T-helper 1 cell treated with Interleukin-12 subunit alpha and Interleukin-12 subunit beta and Interleukin-4 antibody, amounts not matched to agents 30 ng/mL and 1 ng/mL, for 36 hours (primary cell): ENCODE results near the gene PRR12. TPM values are rescaled to one million over a fixed set of nuclear protein-coding genes. Genes with fewer than 3 reads are reported as not detected.

ENCODE experiments used
- intact Hi-C: fragments of 100-400 bp; cut with micrococcal nuclease; formaldehyde crosslinking; loops from one replicate; pipeline ENCODE4 v1.15.1; 2024
- total RNA-seq: library from RNA; stranded (reverse); gene quantifications from 2 replicates; pipeline ENCODE4 v1.2.3, GENCODE V29; 2022

Gene PRR12
- total RNA-seq, 1 donor from 2014 or later = 42.2 TPM

DNA sequence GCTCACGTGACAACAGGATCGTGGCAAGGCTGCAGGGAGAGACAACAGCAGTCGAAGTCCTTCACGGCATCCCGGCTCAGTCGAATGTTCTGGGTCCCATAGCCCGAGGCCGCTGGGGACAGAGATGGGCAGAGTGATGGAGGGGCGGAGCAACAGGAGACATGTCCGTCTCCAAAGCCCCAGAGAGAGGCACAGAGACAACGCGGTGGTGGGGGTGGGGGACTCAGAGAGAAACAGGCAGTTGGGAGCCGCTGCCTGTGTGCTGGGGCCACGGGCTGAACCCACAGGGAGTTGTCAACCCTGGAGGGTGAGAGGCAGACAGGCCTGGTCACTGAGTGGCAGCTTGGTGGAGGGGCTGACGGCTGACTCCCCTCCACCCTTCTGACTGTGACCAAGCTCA, 31.1 kb upstream of the PRR12 start:
- intact Hi-C loops = loop anchor here (1.0 kb wide), 1 partner anchor 8 kb away; no protein-coding TSS in a partner anchor

DNA sequence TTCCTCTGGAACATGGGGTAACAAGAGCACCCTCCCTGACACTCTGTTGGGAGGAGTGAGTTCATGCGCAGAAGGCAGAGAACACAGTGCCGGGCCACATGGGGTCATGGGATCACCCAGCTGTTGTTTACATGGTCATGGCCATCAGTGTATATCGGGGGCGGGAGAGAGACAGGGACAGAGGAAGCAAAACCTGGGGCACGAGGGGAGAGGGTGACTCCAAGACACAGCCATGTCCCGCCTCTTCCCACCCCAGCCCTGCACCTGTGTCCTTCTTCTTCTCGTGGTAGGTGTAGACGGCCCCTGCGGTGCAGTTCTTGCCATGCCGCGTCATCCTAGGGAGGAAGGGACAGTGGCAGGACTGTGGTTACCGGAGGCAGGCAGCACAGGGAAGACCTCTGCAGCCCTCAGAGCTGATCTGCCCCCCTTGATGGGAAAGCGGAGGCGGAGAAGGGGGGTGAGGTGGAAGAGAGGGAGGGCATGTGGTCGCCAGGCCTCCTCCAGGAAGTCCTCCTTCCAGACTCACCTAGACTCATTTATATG, 30.6 kb upstream of the PRR12 start:
- intact Hi-C loops = loop anchor here (1.0 kb wide), 1 partner anchor 8 kb away; no protein-coding TSS in a partner anchor

- intact Hi-C loops = no loop called here
These were observed 26.4 kb upstream of the PRR12 start for GRCh38 chr19:49564616-49565045.

GRCh38 chr19:49565261-49565660, 25.7 kb upstream of the PRR12 start:
- intact Hi-C loops = no loop called here

DNA sequence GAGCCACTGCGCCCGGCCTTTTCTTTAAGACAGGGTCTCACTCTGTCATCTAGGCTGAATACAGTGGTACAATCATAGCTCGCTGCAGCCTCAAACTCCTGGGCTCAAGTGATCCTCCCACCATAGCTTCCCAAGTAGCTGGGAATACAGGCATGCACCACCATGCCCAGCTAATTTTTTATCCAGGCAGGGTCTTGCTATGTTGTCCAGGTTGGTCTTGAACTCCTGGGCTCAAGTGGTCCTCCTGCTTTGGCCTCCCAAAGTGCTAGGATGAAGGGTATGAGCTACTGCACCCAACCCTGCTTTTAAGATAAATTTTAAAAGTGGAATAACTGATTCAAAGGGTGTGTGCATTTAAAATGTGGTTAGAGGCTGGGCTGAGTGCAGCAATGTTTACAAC, 24.7 kb upstream of the PRR12 start:
- intact Hi-C loops = no loop called here

- intact Hi-C loops = loop anchor here (1.0 kb wide), 3 partner anchors 8 to 99 kb away; no protein-coding TSS in a partner anchor
These were observed 23.0 kb upstream of the PRR12 start for GRCh38 chr19:49567861-49568441.

DNA sequence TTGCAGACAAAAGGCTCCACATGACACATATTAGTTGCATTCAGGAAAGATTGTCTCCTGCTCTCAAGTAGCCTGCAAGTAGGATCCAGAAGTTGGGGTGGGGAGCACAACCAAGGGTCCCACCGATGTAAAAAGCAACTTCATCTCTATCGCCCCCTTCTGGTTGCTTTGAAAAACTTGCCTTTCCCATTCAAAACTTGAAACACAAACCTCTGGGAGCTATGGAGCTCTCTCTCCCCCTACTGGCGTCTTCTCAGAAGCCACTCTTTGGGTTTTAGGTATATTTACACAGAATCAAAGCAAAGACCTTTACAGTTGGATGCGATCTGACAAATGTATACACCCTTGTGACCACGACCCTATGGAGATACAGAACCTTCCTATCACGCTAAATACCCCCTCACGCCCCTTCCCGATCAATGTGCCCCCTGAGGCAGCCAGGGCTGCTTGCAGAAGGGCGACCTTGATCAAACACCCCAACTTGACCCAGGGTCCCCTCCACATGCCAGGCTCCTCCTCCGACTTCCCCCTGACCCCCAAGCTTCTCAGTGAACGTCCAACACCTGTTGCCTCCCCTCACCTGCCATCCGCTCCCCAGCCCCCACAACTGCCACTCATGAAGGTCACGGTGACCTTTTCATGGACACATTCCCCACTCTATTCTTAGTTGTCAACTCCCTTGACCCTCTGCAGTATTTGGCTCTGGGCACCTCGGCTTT, 20.7 kb upstream of the PRR12 start:
- intact Hi-C loops = loop anchor here (1.0 kb wide), 10 partner anchors 10 to 344 kb away; partner anchors contain the start of genes FLT3LG and NOSIP

DNA sequence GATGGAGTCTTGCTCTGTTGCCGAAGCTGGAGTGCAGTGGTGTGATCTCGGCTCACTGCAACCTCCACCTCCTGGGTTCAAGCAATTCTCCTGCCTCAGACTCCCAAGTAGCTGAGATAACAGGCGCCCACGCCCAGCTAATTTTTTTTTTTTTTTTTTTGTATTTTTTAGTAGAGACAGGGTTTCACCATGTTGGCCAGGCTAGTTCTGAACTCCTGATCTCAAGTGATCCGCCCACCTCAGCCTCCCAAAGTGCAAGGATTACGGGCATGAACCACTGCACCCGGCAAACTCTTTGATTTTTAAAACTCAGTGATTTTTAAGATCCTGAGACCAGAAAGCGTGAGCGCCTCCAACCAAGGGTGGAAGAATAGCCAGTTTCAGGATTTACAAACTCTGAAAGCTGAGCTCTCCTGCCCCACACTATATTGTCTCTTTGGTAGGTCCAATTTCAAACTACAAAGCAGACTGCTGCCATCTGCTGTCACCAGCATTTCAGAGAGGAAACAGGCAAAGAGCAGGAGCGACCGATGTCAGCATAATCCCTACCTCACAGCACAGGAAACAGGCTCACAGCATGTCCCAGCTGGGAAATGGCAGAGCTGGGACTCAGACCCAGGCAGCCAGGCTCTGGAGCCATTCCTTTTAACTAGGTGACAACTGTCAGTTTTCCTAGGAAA, 19.8 kb upstream of the PRR12 start:
- intact Hi-C loops = loop anchor here (1.0 kb wide), 10 partner anchors 9 to 345 kb away; partner anchors contain the start of genes FLT3LG and NOSIP

DNA sequence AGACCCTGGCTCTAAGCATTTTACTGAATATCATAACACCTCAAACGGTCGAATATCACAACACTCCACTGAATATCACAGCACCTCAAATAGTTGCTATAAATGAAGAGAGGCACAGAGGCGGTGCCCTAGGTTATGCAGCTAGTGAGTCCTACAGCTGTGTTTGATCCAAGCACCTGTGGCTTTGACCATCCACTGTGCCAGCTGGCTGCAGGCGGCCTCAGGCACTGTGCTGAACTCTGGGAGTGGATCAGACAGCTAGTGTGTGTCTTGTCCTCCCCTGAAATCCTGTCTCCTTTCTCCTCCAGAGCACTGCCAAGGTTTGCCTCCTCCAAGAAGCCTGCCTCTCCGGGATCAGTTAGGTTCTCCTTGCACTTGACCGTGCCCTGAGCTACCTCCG, 18.0 kb upstream of the PRR12 start:
- intact Hi-C loops = no loop called here

DNA sequence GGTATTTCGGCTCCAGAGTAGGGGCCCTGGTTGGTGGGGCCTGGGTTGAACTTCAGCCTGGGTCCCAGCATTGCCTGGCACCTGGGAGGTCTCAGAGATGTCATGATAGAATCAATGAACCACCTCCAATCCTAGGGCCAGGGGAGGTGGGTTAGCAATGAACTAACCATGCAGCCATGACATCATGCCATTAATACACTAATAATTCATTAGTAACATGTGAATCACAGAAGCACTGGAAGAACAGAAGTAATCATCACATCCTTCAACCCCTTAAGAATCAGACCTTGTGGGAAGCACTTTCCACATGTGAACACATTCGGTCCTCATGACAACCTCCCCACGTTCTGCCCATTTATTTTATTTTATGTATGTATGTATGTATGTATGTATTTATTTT, 17.6 kb upstream of the PRR12 start:
- intact Hi-C loops = no loop called here

- intact Hi-C loops = no loop called here
These were observed 16.7 kb upstream of the PRR12 start for GRCh38 chr19:49574206-49574755.

DNA sequence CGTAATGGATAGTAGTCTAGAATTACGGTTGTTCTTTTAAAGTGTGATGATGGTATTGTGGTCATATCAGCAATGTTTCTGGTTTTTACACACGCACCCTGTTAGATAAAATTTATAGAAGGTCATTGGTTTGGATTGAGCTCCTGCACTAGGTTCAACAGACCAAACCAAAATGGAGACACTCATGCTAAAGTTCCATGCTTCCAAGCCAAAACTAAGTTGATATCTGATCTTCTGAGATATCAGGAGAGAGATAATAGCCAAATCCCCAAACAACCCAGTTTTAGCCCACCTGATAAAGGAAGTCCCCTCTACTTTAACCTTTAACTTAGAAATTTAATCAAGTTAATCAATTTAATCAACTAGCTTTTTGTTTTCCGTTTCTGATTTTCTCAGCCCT, 11.8 kb upstream of the PRR12 start:
- intact Hi-C loops = no loop called here

DNA sequence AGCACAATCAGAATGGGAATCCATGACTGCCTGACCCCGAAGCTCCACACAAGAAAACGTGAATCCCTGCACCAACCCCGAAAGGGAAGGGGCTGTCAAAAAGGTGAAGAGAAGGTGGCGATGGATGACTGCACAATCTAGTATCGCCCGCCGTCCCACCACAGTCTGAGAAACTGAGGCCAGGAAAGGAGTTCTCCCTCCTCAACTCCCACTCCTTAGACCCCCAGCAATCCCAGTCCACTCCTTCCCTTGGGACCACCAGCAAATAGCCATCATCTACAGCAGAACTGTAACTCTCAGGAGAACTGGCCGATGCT, 11.1 kb upstream of the PRR12 start:
- intact Hi-C loops = loop anchor here (1.0 kb wide), 6 partner anchors 10 to 127 kb away; partner anchors contain the start of genes ALDH16A1 and RRAS

DNA sequence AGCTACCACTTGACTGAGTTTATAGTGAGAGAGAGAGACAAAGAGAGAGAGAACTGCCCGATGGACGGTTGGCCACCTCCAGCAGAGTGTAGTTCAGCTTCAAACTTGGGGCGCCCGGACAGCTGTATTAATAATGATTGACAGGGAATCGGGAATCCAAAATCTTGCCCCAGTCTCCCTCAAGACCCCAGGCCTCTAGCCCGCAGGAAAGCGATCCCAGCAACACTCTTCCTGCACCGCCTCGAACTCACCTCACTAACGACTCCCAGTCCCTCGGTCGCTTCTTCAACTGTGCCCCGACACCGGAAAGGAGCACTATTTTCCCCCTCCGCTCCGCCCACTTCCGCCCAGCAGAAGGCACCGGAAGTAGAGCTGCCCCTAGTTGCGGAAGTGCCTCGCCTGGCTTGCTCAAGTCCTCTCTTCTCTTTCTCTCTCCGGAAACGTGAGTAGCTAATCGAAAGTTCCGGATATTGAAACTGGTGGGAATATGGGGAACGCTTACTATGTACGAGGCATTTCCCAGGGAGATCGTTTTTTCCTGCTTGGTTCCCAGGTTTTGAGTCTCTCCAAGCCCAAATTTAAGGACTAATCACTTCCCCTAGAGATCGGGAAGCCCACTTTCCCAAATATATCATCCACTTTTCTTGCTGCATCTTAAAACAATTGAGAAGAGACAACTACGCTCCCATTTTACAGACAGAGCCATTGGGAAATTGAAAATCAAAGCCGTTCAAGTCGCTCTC, 10.5 kb upstream of the PRR12 start, which contains the start of gene NOSIP:
TSS of gene NOSIP (minus strand) at position 293 of the 743 bp plus-strand sequence. CDS start 19,865 bp downstream, outside the sequence.
- intact Hi-C loops = loop anchor here (1.0 kb wide), 6 partner anchors 10 to 127 kb away; partner anchors contain the start of genes ALDH16A1 and RRAS

DNA sequence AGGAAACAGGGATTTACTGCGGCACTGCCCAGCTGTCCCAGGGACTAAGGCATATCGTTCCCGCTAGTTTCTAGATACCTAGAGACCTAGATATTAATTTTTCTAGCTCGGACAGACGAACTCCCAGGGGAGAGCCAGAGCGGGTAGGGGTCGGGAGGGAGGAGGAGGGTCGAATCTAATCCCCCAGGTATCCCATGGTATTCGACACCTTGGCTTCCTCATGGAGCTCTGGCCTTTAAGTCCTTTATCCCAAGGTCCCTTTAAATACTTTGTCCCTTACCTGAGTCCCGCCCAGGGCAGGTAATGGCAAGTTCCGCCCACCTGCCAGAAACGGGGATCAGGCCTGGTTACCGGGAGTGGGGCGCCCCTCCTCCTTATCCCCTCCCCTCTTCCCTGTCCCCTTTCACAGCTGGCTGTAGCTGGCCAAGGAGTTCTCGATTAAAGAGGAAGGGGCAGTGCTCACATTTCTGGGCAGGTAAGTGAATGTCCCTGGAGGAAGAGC, 9.9 kb upstream of the PRR12 start, which contains the start of gene PRRG2:
TSS of gene PRRG2 (plus strand) at position 310 of the 502 bp plus-strand sequence. CDS start 1,904 bp downstream, outside the sequence.
- intact Hi-C loops = no loop called here

- intact Hi-C loops = no loop called here
These were observed 7.7 kb upstream of the PRR12 start for GRCh38 chr19:49583239-49583638.

- intact Hi-C loops = no loop called here
These were observed 6.0 kb upstream of the PRR12 start for GRCh38 chr19:49585023-49585422.

- intact Hi-C loops = no loop called here
These were observed 3.8 kb upstream of the PRR12 start for GRCh38 chr19:49587227-49587626.

- intact Hi-C loops = no loop called here
These were observed 2.4 kb upstream of the PRR12 start for GRCh38 chr19:49588365-49589122.

DNA sequence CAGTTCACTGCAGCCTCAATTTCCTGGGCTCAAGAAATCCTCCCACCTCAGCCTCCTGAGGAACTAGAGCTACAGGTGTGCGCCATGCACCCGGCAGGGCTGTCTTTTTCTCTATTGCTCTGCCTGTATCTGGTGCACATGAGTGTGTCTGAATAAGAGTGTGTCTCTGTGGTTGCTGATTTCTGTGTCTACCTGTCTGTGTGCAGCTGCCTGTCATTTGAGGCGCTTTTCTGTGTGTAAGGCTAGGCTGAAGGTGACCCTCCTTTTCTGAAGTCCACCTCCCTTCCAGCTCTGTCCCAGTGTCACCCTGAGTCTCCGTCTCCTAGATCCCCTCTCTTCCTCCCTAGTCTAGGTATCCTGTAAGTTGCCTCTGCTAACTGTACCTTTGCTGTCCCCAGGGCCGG, 1.5 kb upstream of the PRR12 start:
- intact Hi-C loops = no loop called here
